ENCODE data around the gene MACROD2.

DNA sequence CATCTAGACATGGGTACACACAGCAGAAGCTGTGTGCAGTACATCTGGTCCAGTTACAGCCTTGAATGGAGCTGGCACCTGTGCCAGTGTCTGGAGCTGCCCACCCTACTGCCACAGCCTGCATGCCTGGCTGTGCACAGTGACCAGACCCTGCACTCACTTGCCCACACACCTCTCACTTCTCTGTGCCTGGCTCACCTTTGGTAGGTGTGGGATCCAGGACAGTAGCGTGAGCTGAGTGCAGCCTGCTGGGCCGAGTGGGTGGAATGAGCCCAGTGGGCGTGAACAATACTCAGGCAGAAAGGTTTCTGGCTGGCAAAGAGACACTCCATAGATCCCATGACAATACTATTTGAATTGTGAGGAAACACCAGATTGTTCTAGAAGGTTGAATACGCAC, 1181.6 kb downstream of the MACROD2 start:
- TF ChIP-seq, protein P1, sequence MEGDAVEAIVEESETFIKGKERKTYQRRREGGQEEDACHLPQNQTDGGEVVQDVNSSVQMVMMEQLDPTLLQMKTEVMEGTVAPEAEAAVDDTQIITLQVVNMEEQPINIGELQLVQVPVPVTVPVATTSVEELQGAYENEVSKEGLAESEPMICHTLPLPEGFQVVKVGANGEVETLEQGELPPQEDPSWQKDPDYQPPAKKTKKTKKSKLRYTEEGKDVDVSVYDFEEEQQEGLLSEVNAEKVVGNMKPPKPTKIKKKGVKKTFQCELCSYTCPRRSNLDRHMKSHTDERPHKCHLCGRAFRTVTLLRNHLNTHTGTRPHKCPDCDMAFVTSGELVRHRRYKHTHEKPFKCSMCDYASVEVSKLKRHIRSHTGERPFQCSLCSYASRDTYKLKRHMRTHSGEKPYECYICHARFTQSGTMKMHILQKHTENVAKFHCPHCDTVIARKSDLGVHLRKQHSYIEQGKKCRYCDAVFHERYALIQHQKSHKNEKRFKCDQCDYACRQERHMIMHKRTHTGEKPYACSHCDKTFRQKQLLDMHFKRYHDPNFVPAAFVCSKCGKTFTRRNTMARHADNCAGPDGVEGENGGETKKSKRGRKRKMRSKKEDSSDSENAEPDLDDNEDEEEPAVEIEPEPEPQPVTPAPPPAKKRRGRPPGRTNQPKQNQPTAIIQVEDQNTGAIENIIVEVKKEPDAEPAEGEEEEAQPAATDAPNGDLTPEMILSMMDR (IDR thresholded peaks at IDR 0.05), result no peak
- TF ChIP-seq EZH2 (IDR thresholded peaks at IDR 0.05; ENCODE audit: borderline replicate concordance, insufficient read depth, low read depth, low read length, poor library complexity, severe bottlenecking), result no peak
